MCF 10A (cell line): ENCODE results near the gene NECTIN1. TPM values are rescaled to one million over a fixed set of nuclear protein-coding genes. Genes with fewer than 3 reads are reported as not detected.

Experiments used
- BruUV-seq: library from RNA; stranded (reverse); fragments of 400-500 nt; replicated peaks from 2 replicates; lab custom pipeline; 2021; lab: Mats Ljungman, UMichigan
- CTCF ChIA-PET: fragments of 300-600 bp; sonication (Branson Sonifier 250); formaldehyde crosslinking; extraction: SDS; loops from one replicate; lab custom pipeline; 2021; ENCODE audit warnings: antibody characterized with exemption, inconsistent platforms; lab: Yijun Ruan, JAX
- POLR2A ChIA-PET: fragments of 300-600, 350-650 bp; sonication (Branson Sonifier 250); formaldehyde crosslinking; extraction: SDS; loops from one replicate; lab custom pipeline; 2020; ENCODE audit warnings: antibody characterized with exemption, inconsistent platforms; lab: Yijun Ruan, JAX
- DNase-seq: peaks from one replicate; pipeline ENCODE4 v3.0.0-alpha.2; 2018; ENCODE audit not compliant: unreplicated experiment
- H3K27ac Mint-ChIP-seq: one replicate; pipeline ENCODE4 v1.8.0; 2022; ENCODE audit warnings: mild to moderate bottlenecking, low read depth, mixed read lengths; ENCODE audit not compliant: unreplicated experiment
- H3K27me3 Mint-ChIP-seq: one replicate; pipeline ENCODE4 v1.8.0; 2022; ENCODE audit warnings: mixed read lengths; ENCODE audit not compliant: insufficient read depth, unreplicated experiment
- H3K36me3 Mint-ChIP-seq: one replicate; pipeline ENCODE4 v1.8.0; 2022; ENCODE audit warnings: mild to moderate bottlenecking, moderate library complexity, mixed read lengths; ENCODE audit not compliant: insufficient read depth, unreplicated experiment
- H3K4me1 Mint-ChIP-seq: one replicate; pipeline ENCODE4 v1.8.0; 2022; ENCODE audit warnings: mixed read lengths; ENCODE audit not compliant: insufficient read depth, unreplicated experiment
- H3K4me3 Mint-ChIP-seq: one replicate; pipeline ENCODE4 v1.8.0; 2022; ENCODE audit warnings: mild to moderate bottlenecking, moderate library complexity, mixed read lengths; ENCODE audit not compliant: unreplicated experiment
- H3K9me3 Mint-ChIP-seq: one replicate; pipeline ENCODE4 v1.8.0; 2022; ENCODE audit warnings: mixed read lengths; ENCODE audit not compliant: unreplicated experiment
- CTCF ChIP-seq: fragments of 200-600 bp; IDR thresholded peaks from one replicate; pipeline ENCODE4 v1.8.0; 2022; ENCODE audit warnings: antibody characterized with exemption, mild to moderate bottlenecking; ENCODE audit not compliant: unreplicated experiment
- intact Hi-C: fragments of 100-400 bp; cut with micrococcal nuclease; formaldehyde crosslinking; loops from 2 replicates; pipeline ENCODE4 v1.14.1; 2022
- total RNA-seq: library from RNA; stranded (reverse); gene quantifications from 2 replicates; pipeline ENCODE4 v1.2.3, GENCODE V29; 2022

The NECTIN1 gene
- total RNA-seq, 1 experiment from 2014 or later: 59.2 TPM

- Mint-ChIP-seq H3K4me3 (no peak overlapping the region), H3K27ac (peak overlapping the region; percentile 71), H3K4me1 (peaks cover 20% of the 10 kb centered on the region), H3K27me3 (no peaks in the 10 kb centered on the region), H3K9me3 (no peaks in the 10 kb centered on the region), H3K36me3 (no peaks in the 10 kb centered on the region)
- DNase-seq: no peak
- intact Hi-C loops: no loop called here
- TF ChIP-seq CTCF: no peak
- ChIA-PET POLR2A (interaction anchor here (0.7 to 0.9 kb wide), 2 partner anchors 12 to 16 kb away, joined by 3 to 5 read pairs; no protein-coding TSS in a partner anchor), CTCF (interaction anchor here (0.6 to 1.5 kb wide), 5 partner anchors 10 to 36 kb away, joined by 3 to 4 read pairs (median 4); no protein-coding TSS in a partner anchor)
- no TSS peak for BruUV-seq
These were observed 16.3 kb downstream of the NECTIN1 start for GRCh38 chr11:119712459-119713358.

- H3K36me3 Mint-ChIP-seq: no peaks in the 10 kb centered on the region
- H3K4me3 Mint-ChIP-seq: no peak overlapping the region
- H3K4me1 Mint-ChIP-seq: peaks cover 20% of the 10 kb centered on the region
- TF ChIP-seq CTCF: no peak
- POLR2A ChIA-PET: interaction anchor here (0.7 kb wide), 1 partner anchor 11 kb away, joined by 3 read pairs; no protein-coding TSS in a partner anchor
- no peaks in the 10 kb centered on the region for H3K27me3 Mint-ChIP-seq
- no peak overlapping the region for H3K27ac Mint-ChIP-seq
- no peaks in the 10 kb centered on the region for H3K9me3 Mint-ChIP-seq
- no TSS peak for BruUV-seq
- DNase-seq: no peak
- CTCF ChIA-PET: interaction anchor here (0.7 to 1.5 kb wide), 2 partner anchors 10 to 16 kb away, joined by 3 to 4 read pairs; no protein-coding TSS in a partner anchor
- intact Hi-C loops: no loop called here
These were observed 17.0 kb downstream of the NECTIN1 start for GRCh38 chr11:119712006-119712405.

GRCh38 chr11:119711476-119711875, 17.5 kb downstream of the NECTIN1 start:
- intact Hi-C loops: no loop called here
- no peaks in the 10 kb centered on the region for H3K9me3 Mint-ChIP-seq
- CTCF ChIA-PET: interaction anchor here (0.7 to 1.5 kb wide), 3 partner anchors 10 to 397 kb away, joined by 3 to 4 read pairs (median 3); no protein-coding TSS in a partner anchor
- BruUV-seq: no TSS peak
- DNase-seq: no peak
- no peak for TF ChIP-seq CTCF
- no peak overlapping the region for H3K4me3 Mint-ChIP-seq
- H3K4me1 Mint-ChIP-seq: peaks cover 20% of the 10 kb centered on the region
- POLR2A ChIA-PET: no interaction called here
- no peaks in the 10 kb centered on the region for H3K27me3 Mint-ChIP-seq
- H3K36me3 Mint-ChIP-seq: no peaks in the 10 kb centered on the region
- no peak overlapping the region for H3K27ac Mint-ChIP-seq

- no TSS peak for BruUV-seq
- no peak overlapping the region for H3K27ac Mint-ChIP-seq
These were observed 18.6 kb downstream of the NECTIN1 start for GRCh38 chr11:119710417-119710816.

More at GRCh38 chr11:119710417-119710816, 18.6 kb downstream of the NECTIN1 start:
- DNase-seq: no peak
- H3K27me3 Mint-ChIP-seq: no peaks in the 10 kb centered on the region
- H3K4me1 Mint-ChIP-seq: peaks cover 20% of the 10 kb centered on the region
- TF ChIP-seq CTCF: no peak
- CTCF ChIA-PET: interaction anchor here (1.7 kb wide), 1 partner anchor 11 kb away, joined by 7 read pairs; no protein-coding TSS in a partner anchor
- intact Hi-C loops: no loop called here
- no peak overlapping the region for H3K4me3 Mint-ChIP-seq
- H3K9me3 Mint-ChIP-seq: no peaks in the 10 kb centered on the region
- no peaks in the 10 kb centered on the region for H3K36me3 Mint-ChIP-seq
- POLR2A ChIA-PET: interaction anchor here (0.9 to 1.1 kb wide), 2 partner anchors 11 kb away, joined by 3 to 4 read pairs; no protein-coding TSS in a partner anchor
